Right lobe of liver (tissue), 6 donors: ENCODE measurements around the gene UFD1. TPM values are rescaled to one million over a fixed set of nuclear protein-coding genes. Genes with fewer than 3 reads are reported as not detected.

ENCODE experiments used
- ATAC-seq, 4 donors: fragments of 200-7000 bp; cut with Tn5 transposase; one replicate each; pipeline ENCODE4 v1.9.1; 2020; ENCODE audit warnings: mild to moderate bottlenecking in 4 of 4, moderate library complexity in 4 of 4
- DNase-seq, 3 donors: peaks; one replicate each; pipeline ENCODE4 v3.0.0-alpha.2; 2020
- H3K27ac ChIP-seq, 3 donors: fragments of 200-600 bp; one replicate each; pipeline ENCODE4 v1.8.0; 2022
- H3K27me3 ChIP-seq, 2 donors: fragments of 200-600 bp; one replicate each; pipeline ENCODE4 v1.8.0; 2022
- H3K36me3 ChIP-seq, 4 donors: fragments of 200-600 bp; sonication (generic) in 1 of 4; one replicate each; pipeline versions ENCODE4 v1.5.1 to v1.8.0; 2017 to 2022; ENCODE audit warnings: control low read depth in 1 of 4
- H3K4me1 ChIP-seq, 4 donors: fragments of 200-600 bp; sonication (generic) in 1 of 4; one replicate each; pipeline versions ENCODE4 v1.5.1 to v1.8.0; 2017 to 2022; ENCODE audit warnings: control low read depth in 1 of 4
- H3K4me3 ChIP-seq, 3 donors: fragments of 200-600 bp; one replicate each; pipeline ENCODE4 v1.8.0; 2022
- H3K9me3 ChIP-seq, 4 donors: fragments of 200-600 bp; sonication (generic) in 1 of 4; one replicate each; pipeline versions ENCODE4 v1.5.1 to v1.8.0; 2017 to 2022; ENCODE audit warnings: control low read depth in 1 of 4
- CTCF ChIP-seq, 4 donors: fragments of 200-600 bp in 3 of 4; fragments of 450-650 bp in 1 of 4; IDR thresholded peaks; one replicate each; pipeline versions ENCODE4 v1.5.1 to v1.8.0; 2016 to 2022; ENCODE audit warnings: antibody characterized with exemption in 4 of 4, mild to moderate bottlenecking in 2 of 4
- POLR2A ChIP-seq: fragments of 450-650 bp; IDR thresholded peaks from one replicate; pipeline ENCODE4 v1.6.1; 2017; ENCODE audit warnings: antibody characterized with exemption, mild to moderate bottlenecking
- whole genome bisulfite sequencing: methylation state at CpG from one replicate; pipeline ENCODE4 v1.1.6; 2018; ENCODE audit warnings: low coverage, low lambda C conversion rate; ENCODE audit not compliant: insufficient coverage; ENCODE audit errors: missing lambda C conversion rate; 5-methylcytosine and 5-hydroxymethylcytosine counted together
- intact Hi-C, 2 donors: fragments of 100-400 bp; cut with DNase I; formaldehyde crosslinking; loops; one replicate each; pipeline versions ENCODE4 v1.11.2 to v1.14.1; 2022
- total RNA-seq, 6 experiments: library from RNA; depleted of rRNA in 2 of 6; stranded (reverse); fragments of >200 nt in 2 of 6; fragmentation: NEBNext Ultra II Directional in 3 of 6; extraction: Animal tissue kit (Norgen Biotek cat#: 25700) in 3 of 6; gene quantifications; one replicate each; pipeline versions ENCODE4 v1.1.0 to v1.2.4, GENCODE V29; 2016 to 2023
- donor health status: DM: no; HTN: yes; CAD: no.
- donor health status: DM: no; HTN: no; CAD: no.
- donor health status: DM: no; HTN: no; CAD: no.
- donor health status: DM: no; HTN: yes; CAD: no.
- donor health status: DM: no; HTN: yes; CAD: no.

The UFD1 gene
- total RNA-seq, 6 experiments from 2014 or later = 26.8 to 43.7 (median 32.1) TPM

GRCh38 chr22:19476023-19476422 is 3.0 kb downstream of the UFD1 start:
- Histone ChIP-seq H3K4me3 (no peak overlapping the region), H3K9me3 (no peaks in the 10 kb centered on the region), H3K27ac (no peak overlapping the region), H3K4me1 (peaks cover 0 to 16% (median 3%) of the 10 kb centered on the region in 4 donors), H3K27me3 (no peaks in the 10 kb centered on the region), H3K36me3 (peaks cover 0 to 39% (median 12%) of the 10 kb centered on the region in 4 donors)
- ATAC-seq (no peak), DNase-seq (no peak)
- 73% methylated on average over 3 of the region's 3 CpGs for WGBS
- intact Hi-C loops = no loop called here
- TF ChIP-seq CTCF (IDR thresholded peaks at IDR 0.05) (no peak), POLR2A (no peak)

GRCh38 chr22:19473578-19473977 is 5.4 kb downstream of the UFD1 start:
- peak in 1 of 4 donors; percentile 6 for TF ChIP-seq CTCF (IDR thresholded peaks at IDR 0.05)
- TF ChIP-seq POLR2A = no peak
- intact Hi-C loops = no loop called here
- Histone ChIP-seq H3K4me3 (no peak overlapping the region), H3K27me3 (no peaks in the 10 kb centered on the region), H3K9me3 (no peaks in the 10 kb centered on the region), H3K4me1 (peaks cover 0 to 13% (median 3%) of the 10 kb centered on the region in 4 donors), H3K36me3 (peaks cover 0 to 59% (median 27%) of the 10 kb centered on the region in 4 donors), H3K27ac (no peak overlapping the region)
- WGBS = 79% methylated on average over 2 of the region's 3 CpGs
- ATAC-seq = peak in 1 of 4 donors; percentile 27
- no peak for DNase-seq

GRCh38 chr22:19472233-19472632 is 6.8 kb downstream of the UFD1 start:
- H3K27ac ChIP-seq = no peak overlapping the region
- H3K4me1 ChIP-seq = peaks cover 0 to 4% (median 2%) of the 10 kb centered on the region in 4 donors
- H3K9me3 ChIP-seq = no peaks in the 10 kb centered on the region
- ATAC-seq = peak in 1 of 4 donors; percentile 15
- WGBS = 92% methylated on average over 7 of the region's 8 CpGs
- no peak overlapping the region for H3K4me3 ChIP-seq
- no peak for TF ChIP-seq POLR2A
- intact Hi-C loops = no loop called here
- no peak for DNase-seq
- H3K27me3 ChIP-seq = no peaks in the 10 kb centered on the region
- peaks cover 0 to 70% (median 34%) of the 10 kb centered on the region in 4 donors for H3K36me3 ChIP-seq

- H3K4me1 ChIP-seq = no peaks in the 10 kb centered on the region
- 95% methylated on average over 4 of the region's 11 CpGs for WGBS
- H3K36me3 ChIP-seq = peaks cover 0 to 76% (median 39%) of the 10 kb centered on the region in 4 donors
- intact Hi-C loops = no loop called here
- TF ChIP-seq POLR2A (no peak), CTCF (IDR thresholded peaks at IDR 0.05) (no peak)
- H3K27me3 ChIP-seq = no peaks in the 10 kb centered on the region
- ATAC-seq (no peak), DNase-seq (no peak)
- no peaks in the 10 kb centered on the region for H3K9me3 ChIP-seq
- no peak overlapping the region for H3K4me3 ChIP-seq
- H3K27ac ChIP-seq = no peak overlapping the region
These were observed 7.4 kb downstream of the UFD1 start for GRCh38 chr22:19471572-19471971.

GRCh38 chr22:19470010-19470409 is 9.0 kb downstream of the UFD1 start:
- DNase-seq (no peak), ATAC-seq (no peak)
- 90% methylated on average over 2 of the region's 2 CpGs for WGBS

More at GRCh38 chr22:19470010-19470409, 9.0 kb downstream of the UFD1 start:
- intact Hi-C loops = no loop called here
- H3K4me3 ChIP-seq = no peak overlapping the region
- no peak for TF ChIP-seq CTCF (IDR thresholded peaks at IDR 0.05)
- TF ChIP-seq POLR2A = no peak
- no peaks in the 10 kb centered on the region for H3K9me3 ChIP-seq
- no peaks in the 10 kb centered on the region for H3K27me3 ChIP-seq
- H3K36me3 ChIP-seq = peaks cover 0 to 87% (median 51%) of the 10 kb centered on the region in 4 donors
- H3K4me1 ChIP-seq = no peaks in the 10 kb centered on the region
- no peak overlapping the region for H3K27ac ChIP-seq
